H1 (cell line): ENCODE results near the gene AGAP1. TPM values are rescaled to one million over a fixed set of nuclear protein-coding genes. Genes with fewer than 3 reads are reported as not detected.

ENCODE experiments used
- CTCF ChIA-PET: fragments of 300-600 bp; sonication (Branson Sonifier 250); formaldehyde crosslinking; loops from one replicate; lab custom pipeline; 2021; ENCODE audit not compliant: partially characterized antibody; lab: Charles Lee
- POLR2A ChIA-PET: fragments of 300-600 bp; sonication (Branson Sonifier 250); formaldehyde crosslinking; loops from one replicate; lab custom pipeline; 2021; ENCODE audit warnings: inconsistent platforms; ENCODE audit not compliant: partially characterized antibody; lab: Charles Lee
- DNase-seq, 2 experiments: peaks; one replicate each; pipeline versions ENCODE4 v3.0.0 to v3.0.0-alpha.2; 2010 to 2022; ENCODE audit warnings: low spot score in 2 of 2, low read depth in 1 of 2, mixed read lengths in 1 of 2
- FAIRE-seq: peaks from 2 replicates; lab custom pipeline; 2011; peaks lifted over from hg19 to GRCh38; lab: Jason Lieb, UNC
- H2AFZ ChIP-seq: 2 replicates; pipeline ENCODE4 v1.8.1; 2012; ENCODE audit warnings: low read length, inconsistent platforms
- H2AK5ac ChIP-seq: 2 replicates; pipeline ENCODE4 v1.6.1; 2013; ENCODE audit warnings: low read depth, low read length
- H2BK120ac ChIP-seq: replicated peaks from 2 replicates; pipeline ENCODE3; 2013; ENCODE audit warnings: low read depth, low read length, inconsistent platforms
- H2BK12ac ChIP-seq: 2 replicates; pipeline ENCODE4 v1.6.1; 2013; ENCODE audit warnings: low read depth, low read length
- H2BK15ac ChIP-seq: 2 replicates; pipeline ENCODE4 v1.6.1; 2013; ENCODE audit warnings: low read length
- H2BK20ac ChIP-seq: 2 replicates; pipeline ENCODE4 v1.6.1; 2013; ENCODE audit warnings: low read length
- H2BK5ac ChIP-seq: 2 replicates; pipeline ENCODE4 v1.6.1; 2013; ENCODE audit warnings: low read depth, low read length
- H3K14ac ChIP-seq: 2 replicates; pipeline ENCODE4 v1.6.1; 2013; ENCODE audit warnings: inconsistent platforms; ENCODE audit not compliant: insufficient read length
- H3K18ac ChIP-seq: 2 replicates; pipeline ENCODE4 v1.6.1; 2013; ENCODE audit warnings: low read length; ENCODE audit errors: extremely low read depth
- H3K23ac ChIP-seq: 2 replicates; pipeline ENCODE4 v1.6.1; 2013; ENCODE audit warnings: inconsistent platforms; ENCODE audit not compliant: insufficient read length
- H3K23me2 ChIP-seq: 2 replicates; pipeline ENCODE4 v1.6.1; 2013; ENCODE audit warnings: low read depth, low read length
- H3K27ac ChIP-seq: 2 replicates; pipeline ENCODE4 v1.6.1; 2011; ENCODE audit warnings: low read depth, low read length, inconsistent platforms
- H3K27me3 ChIP-seq, 4 experiments: replicated peaks in 1 of 4; 1 replicate in 1 of 4; 2 replicates in 3 of 4; pipeline versions ENCODE4 v1.6.1 to v1.8.1; 2011 to 2013; ENCODE audit warnings: low read length in 3 of 4, mild to moderate bottlenecking in 3 of 4, inconsistent platforms in 2 of 4, mixed read lengths in 2 of 4, moderate library complexity in 1 of 4; ENCODE audit not compliant: control insufficient read depth in 3 of 4, insufficient read depth in 3 of 4; ENCODE audit errors: extremely low read depth in 1 of 4
- H3K36me3 ChIP-seq, 4 experiments: 2 replicates each; pipeline versions ENCODE4 v1.6.1 to v1.8.1; 2011 to 2013; ENCODE audit warnings: mild to moderate bottlenecking in 4 of 4, low read length in 3 of 4, moderate library complexity in 2 of 4, control low read depth in 1 of 4, inconsistent platforms in 1 of 4; ENCODE audit not compliant: insufficient read depth in 4 of 4, control insufficient read depth in 2 of 4
- H3K4ac ChIP-seq: replicated peaks from 2 replicates; pipeline ENCODE3; 2013; ENCODE audit warnings: low read length, low read depth, mixed read lengths, inconsistent platforms; ENCODE audit not compliant: insufficient read length
- H3K4me1 ChIP-seq, 4 experiments: replicated peaks in 1 of 4; 1 replicate in 1 of 4; 2 replicates in 3 of 4; pipeline versions ENCODE4 v1.6.1 to v1.8.1; 2011 to 2013; ENCODE audit warnings: low read length in 3 of 4, inconsistent platforms in 2 of 4, mixed read lengths in 1 of 4; ENCODE audit not compliant: insufficient read depth in 4 of 4, control insufficient read depth in 3 of 4
- H3K4me2 ChIP-seq, 2 experiments: 2 replicates each; pipeline versions ENCODE4 v1.6.1 to v1.8.1; 2011 to 2013; ENCODE audit warnings: low read depth in 2 of 2, low read length in 2 of 2, control low read depth in 1 of 2, inconsistent platforms in 1 of 2, mild to moderate bottlenecking in 1 of 2; ENCODE audit not compliant: insufficient read depth in 1 of 2
- H3K4me3 ChIP-seq, 4 experiments: fragments of 200-600, 300-600 bp in 1 of 4; sonication (generic), shearing (Covaris generic), sonication (Bioruptor Twin) in 1 of 4; 2 replicates each; pipeline versions ENCODE4 v1.5.1 to v1.8.1; 2011 to 2016; ENCODE audit warnings: low read length in 4 of 4, low read depth in 3 of 4, control low read depth in 2 of 4, inconsistent platforms in 2 of 4, mild to moderate bottlenecking in 2 of 4, mixed read lengths in 1 of 4, moderate library complexity in 1 of 4; ENCODE audit not compliant: insufficient read depth in 2 of 4; ENCODE audit errors: extremely low read depth in 1 of 4
- H3K56ac ChIP-seq: replicated peaks from 2 replicates; pipeline ENCODE3; 2013; ENCODE audit warnings: low read depth, mild to moderate bottlenecking, mixed read lengths, low read length, inconsistent platforms; ENCODE audit not compliant: insufficient read length
- H3K79me1 ChIP-seq: 2 replicates; pipeline ENCODE4 v1.6.1; 2013; ENCODE audit warnings: low read depth, low read length, control low read depth
- H3K79me2 ChIP-seq, 2 experiments: 2 replicates each; pipeline versions ENCODE4 v1.6.1 to v1.8.1; 2012 to 2013; ENCODE audit warnings: low read length in 2 of 2, mild to moderate bottlenecking in 2 of 2, inconsistent platforms in 1 of 2; ENCODE audit not compliant: insufficient read depth in 2 of 2, control insufficient read depth in 1 of 2
- H3K9ac ChIP-seq, 4 experiments: replicated peaks in 1 of 4; 1 replicate in 1 of 4; 2 replicates in 3 of 4; pipeline versions ENCODE4 v1.6.1 to v1.8.1; 2011 to 2013; ENCODE audit warnings: low read depth in 3 of 4, low read length in 3 of 4, control low read depth in 2 of 4, mild to moderate bottlenecking in 2 of 4, moderate library complexity in 2 of 4, inconsistent platforms in 1 of 4; ENCODE audit errors: extremely low read depth in 1 of 4
- H3K9me3 ChIP-seq, 2 experiments: 2 replicates each; pipeline versions ENCODE4 v1.6.1 to v1.8.1; 2012 to 2013; ENCODE audit warnings: mild to moderate bottlenecking in 2 of 2, moderate library complexity in 2 of 2, control low read depth in 1 of 2, inconsistent platforms in 1 of 2, low read depth in 1 of 2, low read length in 1 of 2, mixed read lengths in 1 of 2; ENCODE audit not compliant: insufficient read depth in 2 of 2
- H4K20me1 ChIP-seq, 2 experiments: replicated peaks in 1 of 2; 2 replicates each; pipeline versions ENCODE3 to v1.8.1; 2011 to 2013; ENCODE audit warnings: inconsistent platforms in 2 of 2, low read length in 2 of 2, mild to moderate bottlenecking in 1 of 2; ENCODE audit not compliant: insufficient read depth in 2 of 2, control insufficient read depth in 1 of 2
- H4K5ac ChIP-seq: 2 replicates; pipeline ENCODE4 v1.6.1; 2013; ENCODE audit warnings: low read length, low read depth, mixed read lengths, inconsistent platforms; ENCODE audit not compliant: insufficient read length
- H4K8ac ChIP-seq: 2 replicates; pipeline ENCODE4 v1.8.0; 2013; ENCODE audit warnings: mild to moderate bottlenecking, moderate library complexity, low read length, inconsistent platforms; ENCODE audit not compliant: insufficient read depth; ENCODE audit errors: extremely low read depth
- H4K91ac ChIP-seq: replicated peaks from 2 replicates; pipeline ENCODE3; 2013; ENCODE audit warnings: low read length, mixed read lengths, inconsistent platforms; ENCODE audit not compliant: insufficient read length
- ASH2L ChIP-seq: fragments of 200-600, 300-600 bp; sonication (generic); IDR thresholded peaks from one replicate; pipeline ENCODE4 v1.7.1; 2017; ENCODE audit warnings: low read length
- BACH1 ChIP-seq: IDR thresholded peaks from 2 replicates; pipeline ENCODE4 v1.6.1; 2012; ENCODE audit warnings: low read length, improper control_type of control experiment
- BCL11A ChIP-seq, 2 experiments: IDR thresholded peaks; one replicate each; pipeline ENCODE4 v1.6.1; 2011; ENCODE audit warnings: low read depth in 2 of 2, low read length in 2 of 2, mild to moderate bottlenecking in 2 of 2
- CREB1 ChIP-seq: IDR thresholded peaks from 2 replicates; pipeline ENCODE4 v1.6.1; 2012; ENCODE audit warnings: inconsistent platforms
- EGR1 ChIP-seq: IDR thresholded peaks from 2 replicates; pipeline ENCODE4 v1.6.1; 2011; ENCODE audit warnings: low read depth, low read length, borderline replicate concordance
- JUND ChIP-seq: IDR thresholded peaks from 2 replicates; pipeline ENCODE4 v1.6.1; 2011; ENCODE audit warnings: mild to moderate bottlenecking, improper control_type of control experiment, low read length
- KDM1A ChIP-seq: fragments of 200-600, 300-600 bp; sonication (generic); IDR thresholded peaks from 2 replicates; pipeline ENCODE4 v1.7.1; 2016; ENCODE audit warnings: mild to moderate bottlenecking, low read length, borderline replicate concordance
- KDM5A ChIP-seq: fragments of 200-600 bp; IDR thresholded peaks from 2 replicates; pipeline ENCODE4 v1.7.1; 2012; ENCODE audit warnings: mild to moderate bottlenecking, low read length, inconsistent platforms, mixed read lengths
- PHF8 ChIP-seq: fragments of 200-600 bp; sonication (generic); conservative IDR thresholded peaks from 2 replicates; pipeline ENCODE4 v1.7.1; 2012; ENCODE audit warnings: low read depth, mild to moderate bottlenecking, inconsistent platforms, low read length, moderate library complexity
- POLR2A ChIP-seq, 2 experiments: IDR thresholded peaks; 1 replicate in 1 of 2; 2 replicates in 1 of 2; pipeline ENCODE4 v1.6.1; 2011; ENCODE audit warnings: low read depth in 2 of 2, low read length in 2 of 2, mild to moderate bottlenecking in 2 of 2; ENCODE audit errors: control extremely low read depth in 1 of 2
- POLR2AphosphoS5 ChIP-seq: IDR thresholded peaks from 2 replicates; pipeline ENCODE4 v1.6.1; 2011; ENCODE audit warnings: low read depth, low read length
- SIN3A ChIP-seq, 2 experiments: IDR thresholded peaks in 1 of 2; conservative IDR thresholded peaks in 1 of 2; 2 replicates each; pipeline ENCODE4 v1.6.1; 2011 to 2012; ENCODE audit warnings: low read length in 2 of 2, improper control_type of control experiment in 1 of 2, low read depth in 1 of 2, mild to moderate bottlenecking in 1 of 2
- SP1 ChIP-seq: IDR thresholded peaks from 2 replicates; pipeline ENCODE4 v1.6.1; 2011; ENCODE audit warnings: low read depth, low read length
- SP2 ChIP-seq: IDR thresholded peaks from 2 replicates; pipeline ENCODE4 v1.6.1; 2012; ENCODE audit warnings: mild to moderate bottlenecking, low read length, inconsistent platforms
- TEAD4 ChIP-seq: IDR thresholded peaks from 2 replicates; pipeline ENCODE4 v1.6.1; 2012; ENCODE audit warnings: low read depth, low read length, inconsistent platforms, mixed read lengths
- WGBS, 2 experiments: shearing (Covaris generic) in 1 of 2; methylation state at CpG; one replicate each; pipeline versions ENCODE4 v1.1.6 to v1.1.7; 2013 to 2015; ENCODE audit warnings: low lambda C conversion rate in 2 of 2, mixed read lengths in 2 of 2, inconsistent platforms in 1 of 2, low coverage in 1 of 2, missing lambda C conversion rate in 1 of 2; ENCODE audit not compliant: insufficient replicate concordance in 2 of 2, insufficient coverage in 1 of 2, insufficient read length in 1 of 2; ENCODE audit errors: extremely low coverage in 1 of 2, missing lambda C conversion rate in 1 of 2; 5-methylcytosine and 5-hydroxymethylcytosine counted together
- polyA plus RNA-seq, 7 experiments: library from polyadenylated mRNA; depleted of rRNA in 3 of 7; stranded (reverse) in 5 of 7; unstranded in 2 of 7; fragments of >200 nt in 5 of 7; fragments of 200-250 nt in 2 of 7; gene quantifications; 1 replicate in 5 of 7; 2 replicates in 1 of 7; 4 replicates in 1 of 7; pipeline versions ENCODE4 v1.2.1 to v1.2.3, GENCODE V29; 2011 to 2013; ENCODE audit warnings: missing spikeins in 2 of 7, mixed read lengths in 2 of 7
- total RNA-seq: library from RNA; stranded (reverse); fragmentation: NEBNext Ultra II Directional; extraction: Animal tissue kit (Norgen Biotek cat#: 25700); gene quantifications from 2 replicates; pipeline ENCODE4 v1.2.1, GENCODE V29; 2021
- TF ChIP-seq, protein P1 (sequence below): IDR thresholded peaks from 2 replicates; pipeline ENCODE4 v1.6.1; 2012; ENCODE audit warnings: inconsistent platforms

The AGAP1 gene
- total and polyA plus RNA-seq, 2 of the 8 experiments (the other 6 are each of a cell fraction or from before 2014, with no cell fraction given): 18.1 to 39.4 TPM

DNA sequence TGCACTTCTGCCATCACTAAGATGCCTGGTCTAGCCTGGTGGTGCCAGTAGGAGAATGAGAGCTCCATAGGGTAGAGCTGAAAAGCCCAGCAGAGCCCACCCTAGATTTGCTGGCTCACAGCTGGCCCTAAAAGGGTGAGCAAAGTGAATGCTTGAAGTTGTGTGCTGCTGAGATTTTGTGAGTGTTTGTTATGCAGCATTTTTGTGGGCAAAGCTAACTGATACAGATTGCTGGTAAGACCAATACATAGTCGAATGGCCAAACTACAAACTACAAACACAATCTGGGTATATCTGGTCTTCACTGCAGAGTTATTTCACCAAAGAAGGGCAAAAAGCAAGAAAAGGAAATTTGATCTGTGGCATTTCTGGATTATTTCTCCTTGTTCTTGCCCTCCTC, 7.1 kb upstream of the AGAP1 start:
- H3K9ac ChIP-seq: no peak overlapping the region
- CTCF ChIA-PET: interaction anchor here (1.0 to 1.3 kb wide), 2 partner anchors 13 to 107 kb away, joined by 3 read pairs; no protein-coding TSS in a partner anchor
- TF ChIP-seq SIN3A (conservative IDR thresholded peaks at IDR 0.05 in 1 of 2, IDR thresholded peaks at IDR 0.05 in 1 of 2; ENCODE audit: low read depth in 1 of 2, low read length in 2 of 2): no peak
- TF ChIP-seq KDM5A: no peak
- TF ChIP-seq POLR2A (IDR thresholded peaks at IDR 0.05; ENCODE audit: control extremely low read depth in 1 of 2, low read depth in 2 of 2, low read length in 2 of 2): no peak
- TF ChIP-seq TEAD4: no peak
- no peak for TF ChIP-seq SP1
- TF ChIP-seq ASH2L: no peak
- no peak for TF ChIP-seq JUND
- no peak for TF ChIP-seq PHF8
- TF ChIP-seq KDM1A: no peak
- no peak for TF ChIP-seq CREB1
- TF ChIP-seq POLR2AphosphoS5: no peak
- TF ChIP-seq, protein P1, sequence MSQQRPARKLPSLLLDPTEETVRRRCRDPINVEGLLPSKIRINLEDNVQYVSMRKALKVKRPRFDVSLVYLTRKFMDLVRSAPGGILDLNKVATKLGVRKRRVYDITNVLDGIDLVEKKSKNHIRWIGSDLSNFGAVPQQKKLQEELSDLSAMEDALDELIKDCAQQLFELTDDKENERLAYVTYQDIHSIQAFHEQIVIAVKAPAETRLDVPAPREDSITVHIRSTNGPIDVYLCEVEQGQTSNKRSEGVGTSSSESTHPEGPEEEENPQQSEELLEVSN: no peak
- TF ChIP-seq BCL11A (IDR thresholded peaks at IDR 0.05; ENCODE audit: low read depth in 2 of 2, low read length in 2 of 2): no peak
- no peak for TF ChIP-seq EGR1
- TF ChIP-seq SP2: no peak
- no peak for TF ChIP-seq BACH1

More for the DNA sequence above, 7.1 kb upstream of the AGAP1 start:
- Histone ChIP-seq H3K4ac (no peak overlapping the region), H2BK120ac (no peak overlapping the region), H4K5ac (no peak overlapping the region), H3K36me3 (no peaks in the 10 kb centered on the region), H2BK20ac (no peak overlapping the region), H2BK5ac (no peak overlapping the region), H3K27me3 (no peaks in the 10 kb centered on the region), H3K4me1 (no peaks in the 10 kb centered on the region), H2BK15ac (no peak overlapping the region), H3K14ac (no peak overlapping the region), H3K27ac (no peak overlapping the region), H3K79me1 (no peaks in the 10 kb centered on the region), H3K4me2 (no peak overlapping the region), H3K9me3 (no peaks in the 10 kb centered on the region; a peak in 1 of 4 replicates), H3K23ac (no peak overlapping the region), H2AFZ (no peak overlapping the region), H4K91ac (no peak overlapping the region), H3K23me2 (no peaks in the 10 kb centered on the region; the same call in 1 of the 2 replicates), H4K20me1 (no peaks in the 10 kb centered on the region), H3K18ac (no peak overlapping the region), H2AK5ac (no peak overlapping the region), H2BK12ac (no peak overlapping the region), H3K79me2 (no peaks in the 10 kb centered on the region), H3K56ac (no peak overlapping the region), H4K8ac (no peak overlapping the region), H3K4me3 (no peak overlapping the region)
- no peak for FAIRE-seq
- no peak for DNase-seq
- POLR2A ChIA-PET: interaction anchor here (1.4 kb wide), 1 partner anchor 10 kb away, joined by 5 read pairs; no protein-coding TSS in a partner anchor
- WGBS, 2 experiments: 89% methylated on average over 1 of the region's 1 CpG; no CpG with 5 or more reads in 1 of the 2 experiments
